ENCODE measurements around the gene GPR108.
"Not testable (repeated sequence)": the region's sequence is repeated elsewhere in the genome, so short reads cannot be mapped to it uniquely, and the experiment has no call there.

Gene GPR108

GRCh38 chr19:6718741-6719539, 18.4 kb downstream of the GPR108 start:
- DNase-seq = peak; percentile 40

- no peak for DNase-seq
Measured at GRCh38 chr19:6718111-6718740, 19.2 kb downstream of the GPR108 start.

- DNase-seq = no peak
Measured at GRCh38 chr19:6717441-6717971, 19.9 kb downstream of the GPR108 start.

GRCh38 chr19:6717036-6717435, 20.3 kb downstream of the GPR108 start:
- no peak for DNase-seq

- no peak for DNase-seq
Measured at GRCh38 chr19:6716610-6716970, 20.8 kb downstream of the GPR108 start.

GRCh38 chr19:6714749-6715555, 22.4 kb downstream of the GPR108 start:
- DNase-seq = no peak

- DNase-seq = no peak
Measured at GRCh38 chr19:6713773-6714692, 23.3 kb downstream of the GPR108 start.

GRCh38 chr19:6712692-6713670, 24.4 kb downstream of the GPR108 start:
- no peak for DNase-seq

- no peak for DNase-seq
Measured at GRCh38 chr19:6712231-6712630, 25.1 kb downstream of the GPR108 start.

GRCh38 chr19:6711605-6712004, 25.8 kb downstream of the GPR108 start:
- no peak for DNase-seq

- no peak for DNase-seq
Measured at GRCh38 chr19:6711078-6711361, 26.4 kb downstream of the GPR108 start.

- peak; percentile 20 for DNase-seq
Measured at GRCh38 chr19:6710273-6711077, 26.9 kb downstream of the GPR108 start.

- DNase-seq = no peak
Measured at GRCh38 chr19:6709549-6709948, 27.8 kb downstream of the GPR108 start.

GRCh38 chr19:6708913-6709312, 28.5 kb downstream of the GPR108 start:
- not testable (repeated sequence) for DNase-seq

GRCh38 chr19:6708346-6708745, 29.0 kb downstream of the GPR108 start:
- no peak for DNase-seq

- no peak for DNase-seq
Measured at GRCh38 chr19:6707658-6708018, 29.7 kb downstream of the GPR108 start.

- no peak for DNase-seq
Measured at GRCh38 chr19:6707011-6707657, 30.2 kb downstream of the GPR108 start.

GRCh38 chr19:6706633-6706958, 30.8 kb downstream of the GPR108 start:
- no peak for DNase-seq

GRCh38 chr19:6705931-6706632, 31.3 kb downstream of the GPR108 start:
- no peak for DNase-seq
